HG03521 (cell line): Measurements from ENCODE around the gene LSG1.
"Not testable (repeated sequence)": the region's sequence is repeated elsewhere in the genome, so short reads cannot be mapped to it uniquely, and the experiment has no call there.

Experiments used
- ATAC-seq: cut with Tn5 transposase; IDR thresholded peaks from one replicate; pipeline ENCODE4 v1.9.1; 2021; ENCODE audit warnings: mild to moderate bottlenecking, moderate library complexity; ENCODE audit not compliant: unreplicated experiment

LSG1 gene

DNA sequence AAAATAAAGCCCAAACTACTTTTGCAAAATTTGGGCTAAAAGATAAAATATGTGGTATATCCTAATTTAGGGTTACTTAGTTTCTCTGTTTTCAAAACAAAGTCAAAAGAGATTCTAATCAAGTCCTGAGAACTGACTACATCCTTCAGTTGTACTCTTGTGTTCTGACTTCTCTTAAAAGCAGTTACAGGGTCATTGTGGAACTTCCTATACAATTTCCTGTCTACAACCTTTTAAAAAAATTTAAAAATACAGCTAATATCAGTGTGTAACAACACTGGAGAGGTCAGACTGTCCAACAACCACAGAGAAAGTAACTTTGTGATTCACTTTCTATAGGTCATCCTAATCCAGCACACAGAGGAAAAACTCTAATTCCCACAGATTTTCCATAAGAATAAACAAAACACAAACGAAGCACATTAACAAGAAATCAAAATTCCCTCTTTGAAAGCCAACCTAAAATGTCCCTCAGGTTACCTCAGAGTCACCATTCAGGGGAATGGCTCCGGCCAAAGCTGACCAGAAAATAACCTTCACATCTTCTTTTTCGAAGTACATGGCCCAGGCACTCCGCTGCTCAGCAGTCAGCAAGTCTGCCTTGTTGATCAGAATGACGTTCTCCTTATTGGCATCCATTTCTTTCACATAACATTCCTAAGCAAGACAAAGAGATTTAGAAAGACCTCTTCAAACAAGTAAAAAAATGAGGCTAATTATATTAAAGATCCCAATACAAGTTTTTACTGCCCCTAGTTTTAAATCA lies 13.3 kb downstream of the LSG1 start:
- ATAC-seq: no peak

- ATAC-seq: no peak
Observed at GRCh38 chr3:194657439-194657838, 14.6 kb downstream of the LSG1 start.

DNA sequence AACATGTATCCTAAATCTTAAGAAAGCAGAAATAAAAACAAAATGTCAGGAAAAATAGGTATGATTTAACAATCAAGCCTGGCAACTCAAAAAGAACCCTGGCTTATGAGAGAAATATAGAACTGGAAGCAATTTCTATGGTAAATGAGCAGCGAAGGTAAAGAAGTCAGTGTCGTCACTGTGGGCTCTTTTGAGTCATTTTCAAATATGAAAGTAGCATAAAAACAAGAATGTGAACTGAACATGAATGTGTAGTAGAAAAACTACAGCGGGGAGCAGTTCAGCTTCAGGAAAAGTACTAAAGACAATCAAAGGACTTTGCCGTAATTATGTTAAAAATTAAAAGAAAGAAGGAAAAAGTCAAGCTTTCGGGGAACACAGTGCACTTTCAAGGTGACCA lies 17.5 kb downstream of the LSG1 start:
- no peak for ATAC-seq

GRCh38 chr3:194647747-194648146 lies 24.2 kb downstream of the LSG1 start:
- no peak for ATAC-seq

DNA sequence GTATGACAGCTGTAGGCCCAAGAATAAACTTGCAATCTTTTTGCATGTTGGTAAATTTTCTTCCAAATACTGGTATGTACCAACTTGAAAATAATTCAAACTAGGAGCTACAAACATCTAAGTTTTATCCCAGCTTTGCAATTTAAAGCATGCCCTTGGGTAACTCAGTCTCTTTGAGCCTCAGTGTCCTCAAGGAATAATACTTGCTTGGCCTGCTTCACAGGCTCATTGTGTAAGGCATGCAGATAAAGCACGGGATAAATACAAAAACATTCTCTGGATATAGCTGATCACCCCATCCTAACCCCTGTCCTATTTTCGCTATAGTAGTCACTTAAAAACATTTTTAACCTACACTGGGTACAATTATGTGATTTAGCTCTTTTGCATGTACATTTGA lies 29.2 kb downstream of the LSG1 start:
- ATAC-seq: no peak

DNA sequence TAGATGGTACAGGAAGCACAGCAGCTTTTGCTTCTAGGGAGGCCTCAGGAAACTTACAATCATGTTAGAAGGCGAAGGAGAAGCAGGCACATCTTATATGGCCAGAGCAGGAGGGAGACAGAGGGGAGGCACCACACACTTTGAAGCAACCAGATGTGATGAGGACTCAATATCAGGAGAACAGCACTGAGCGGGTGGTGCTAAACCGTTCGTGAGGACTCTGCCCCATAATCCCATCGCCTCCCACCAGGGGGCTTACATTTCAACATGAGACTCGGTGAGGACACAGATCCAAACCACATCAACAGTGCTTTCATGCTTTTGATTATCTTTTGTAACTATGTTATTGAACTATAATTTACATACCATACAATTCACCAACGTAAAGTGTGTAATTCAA lies 31.2 kb downstream of the LSG1 start:
- no peak for ATAC-seq

DNA sequence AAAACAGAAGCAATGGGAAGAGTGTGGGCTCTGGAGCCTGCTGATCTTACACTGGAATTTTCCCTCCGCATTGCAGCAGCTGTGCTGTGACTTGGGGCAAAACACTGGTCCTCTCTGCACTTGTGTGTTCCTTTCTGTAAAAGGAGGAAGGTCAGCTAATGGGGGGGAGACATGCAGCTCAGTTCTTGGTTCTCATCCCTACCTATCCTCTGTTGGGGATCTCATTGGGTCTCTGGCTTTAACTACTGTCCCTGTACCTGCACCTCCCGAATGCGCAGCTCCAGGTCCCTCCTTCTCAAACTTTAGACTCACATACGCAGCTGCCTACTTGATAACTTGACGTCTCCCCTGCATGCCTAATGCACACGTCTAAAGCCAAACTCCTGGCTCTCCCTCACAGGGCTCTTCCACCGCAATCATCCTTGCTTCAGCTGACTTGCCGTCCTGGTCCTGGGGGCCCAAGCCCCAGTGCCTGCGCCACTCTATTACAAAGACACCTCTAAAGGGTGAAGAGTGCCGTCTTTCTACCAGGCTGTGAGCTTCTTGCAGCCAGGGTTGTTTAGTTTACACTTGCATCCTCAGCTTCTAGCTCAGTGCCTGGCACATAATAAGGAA lies 32.9 kb downstream of the LSG1 start:
- ATAC-seq: no peak

- ATAC-seq: no peak
Observed at GRCh38 chr3:194637541-194638400, 34.2 kb downstream of the LSG1 start.

- no peak for ATAC-seq
Observed at GRCh38 chr3:194637066-194637465, 34.9 kb downstream of the LSG1 start.

GRCh38 chr3:194633349-194634004 lies 38.5 kb downstream of the LSG1 start, which contains the start of gene TMEM44:
TSS of gene TMEM44 (minus strand) at chr3:194633419. CDS start at chr3:194633215, 204 bp downstream.
- ATAC-seq: peak; percentile 79

- peak; percentile 39 for ATAC-seq
Observed at GRCh38 chr3:194632809-194633348, 39.1 kb downstream of the LSG1 start.

DNA sequence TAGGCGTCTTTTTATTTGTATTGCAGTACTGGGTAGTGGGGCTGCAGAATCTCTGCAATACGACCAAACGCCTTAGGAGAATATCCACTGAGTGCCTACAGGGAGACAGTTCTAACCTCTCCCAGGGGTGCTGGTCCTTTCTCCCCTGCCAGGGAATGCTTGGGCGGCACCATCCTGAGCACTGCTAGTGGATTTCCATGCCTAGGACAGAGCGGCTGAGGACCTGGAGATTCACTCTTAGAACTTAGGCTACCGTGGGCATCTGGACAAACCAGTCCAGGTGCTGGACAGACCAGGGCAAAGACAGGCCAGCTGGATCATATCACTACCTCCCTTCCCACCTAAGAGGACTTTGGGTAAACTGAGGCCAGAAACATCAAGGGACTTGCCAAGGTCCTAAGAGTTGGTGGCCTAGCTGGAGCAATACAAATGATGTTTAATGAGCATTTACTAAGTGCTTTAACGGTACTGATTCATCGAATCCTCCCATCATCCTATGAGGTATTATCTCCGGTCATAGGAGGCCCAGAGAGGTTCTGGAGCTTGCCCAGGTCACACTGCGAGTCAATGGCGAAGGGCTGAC lies 39.7 kb downstream of the LSG1 start:
- ATAC-seq: no peak

DNA sequence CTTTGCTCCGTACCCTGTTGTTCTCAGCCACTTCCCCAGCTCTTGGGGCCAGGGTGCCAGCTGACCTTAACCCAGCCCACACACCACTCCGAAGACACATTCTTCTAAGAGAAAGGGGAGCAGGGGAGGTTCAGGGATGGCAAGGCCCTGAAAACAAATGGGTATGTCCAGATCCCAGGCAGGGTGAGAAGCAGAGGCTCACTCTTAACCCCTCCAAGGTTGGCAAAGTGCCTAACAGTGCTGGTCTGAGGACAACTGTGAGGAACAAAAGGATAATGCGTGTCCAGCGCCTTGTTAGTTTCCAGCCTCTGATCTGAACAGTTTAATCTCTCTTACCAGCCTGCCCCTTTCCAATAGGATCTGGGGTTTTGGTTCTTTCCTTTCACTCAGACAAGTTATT lies 40.3 kb downstream of the LSG1 start:
- no peak for ATAC-seq

GRCh38 chr3:194630681-194631080 lies 41.3 kb downstream of the LSG1 start:
- ATAC-seq: not testable (repeated sequence)

- ATAC-seq: no peak
Observed at GRCh38 chr3:194624956-194625355, 47.0 kb downstream of the LSG1 start.

GRCh38 chr3:194623449-194624290 lies 48.3 kb downstream of the LSG1 start:
- ATAC-seq: no peak

GRCh38 chr3:194622621-194623340 lies 49.2 kb downstream of the LSG1 start:
- ATAC-seq: no peak

GRCh38 chr3:194621947-194622346 lies 50.0 kb downstream of the LSG1 start:
- no peak for ATAC-seq

GRCh38 chr3:194620196-194620595 lies 51.8 kb downstream of the LSG1 start:
- ATAC-seq: no peak
